ENCODE measurements around the gene ABR. TPM values are rescaled to one million over a fixed set of nuclear protein-coding genes. Genes with fewer than 3 reads are reported as not detected.
"Not testable (repeated sequence)": the region's sequence is repeated elsewhere in the genome, so short reads cannot be mapped to it uniquely, and the experiment has no call there.

The ABR gene
- polyA plus RNA-seq, 3 donors = 49.5 to 55.2 (median 52.0) TPM

- no peak for DNase-seq (ENCODE audit: low read depth in 3 of 3, low spot score in 2 of 3)
Measured at GRCh38 chr17:1050996-1051925, 128.5 kb downstream of the ABR start.

GRCh38 chr17:1050246-1050995, 129.4 kb downstream of the ABR start:
- no peak for DNase-seq (ENCODE audit: low read depth in 3 of 3, low spot score in 2 of 3)

GRCh38 chr17:1049446-1050225, 130.1 kb downstream of the ABR start:
- DNase-seq (ENCODE audit: low read depth in 3 of 3, low spot score in 2 of 3) = no peak

- not testable (repeated sequence) for DNase-seq (ENCODE audit: low read depth in 3 of 3, low spot score in 2 of 3)
Measured at GRCh38 chr17:1048516-1049115, 131.2 kb downstream of the ABR start.

GRCh38 chr17:1047879-1048470, 131.8 kb downstream of the ABR start:
- no peak for DNase-seq (ENCODE audit: low read depth in 3 of 3, low spot score in 2 of 3)

- DNase-seq (ENCODE audit: low read depth in 3 of 3, low spot score in 2 of 3) = no peak
Measured at GRCh38 chr17:1047177-1047878, 132.5 kb downstream of the ABR start.

GRCh38 chr17:1045456-1045855, 134.3 kb downstream of the ABR start:
- DNase-seq (ENCODE audit: low read depth in 3 of 3, low spot score in 2 of 3) = no peak

GRCh38 chr17:1044387-1045009, 135.3 kb downstream of the ABR start:
- not testable (repeated sequence) for DNase-seq (ENCODE audit: low read depth in 3 of 3, low spot score in 2 of 3)

GRCh38 chr17:1043601-1044251, 136.1 kb downstream of the ABR start:
- no peak for DNase-seq (ENCODE audit: low read depth in 3 of 3, low spot score in 2 of 3)

- no peak for DNase-seq (ENCODE audit: low read depth in 3 of 3, low spot score in 2 of 3)
Measured at GRCh38 chr17:1042486-1042885, 137.3 kb downstream of the ABR start.

GRCh38 chr17:1041746-1042145, 138.0 kb downstream of the ABR start:
- no peak for DNase-seq (ENCODE audit: low read depth in 3 of 3, low spot score in 2 of 3)

- no peak for DNase-seq (ENCODE audit: low read depth in 3 of 3, low spot score in 2 of 3)
Measured at GRCh38 chr17:1040216-1040600, 139.6 kb downstream of the ABR start.

- no peak for DNase-seq (ENCODE audit: low read depth in 3 of 3, low spot score in 2 of 3)
Measured at GRCh38 chr17:1039511-1040215, 140.1 kb downstream of the ABR start.

- DNase-seq (ENCODE audit: low read depth in 3 of 3, low spot score in 2 of 3) = no peak
Measured at GRCh38 chr17:1039123-1039507, 140.7 kb downstream of the ABR start.

GRCh38 chr17:1038459-1039122, 141.2 kb downstream of the ABR start:
- no peak for DNase-seq (ENCODE audit: low read depth in 3 of 3, low spot score in 2 of 3)

GRCh38 chr17:1037238-1037879, 142.4 kb downstream of the ABR start:
- no peak for DNase-seq (ENCODE audit: low read depth in 3 of 3, low spot score in 2 of 3)

GRCh38 chr17:1036845-1037237, 142.9 kb downstream of the ABR start:
- DNase-seq (ENCODE audit: low read depth in 3 of 3, low spot score in 2 of 3) = no peak

Measured in right renal cortex interstitium (tissue), 3 donors.